CD4-positive, CD25-positive, alpha-beta regulatory T cell (primary cell): ENCODE data around the gene FOXP2. TPM values are rescaled to one million over a fixed set of nuclear protein-coding genes. Genes with fewer than 3 reads are reported as not detected.

Experiments used
- ATAC-seq, 2 donors: fragments of 150-1000 bp; cut with Tn5 transposase; one replicate each; pipeline ENCODE4 v1.10.0; 2021; ENCODE audit warnings: low read depth in 2 of 2, moderate number of reproducible peaks in 2 of 2, moderate library complexity in 1 of 2
- DNase-seq, 3 donors: peaks; one replicate each; pipeline versions ENCODE4 v3.0.0 to v3.0.0-alpha.2; 2012 to 2022; ENCODE audit warnings: mixed read lengths in 1 of 3
- H3K27ac ChIP-seq: one replicate; pipeline ENCODE4 v1.7.0; 2013; ENCODE audit warnings: mild to moderate bottlenecking, low read length; ENCODE audit not compliant: insufficient read depth, poor library complexity, severe bottlenecking
- H3K27me3 ChIP-seq: one replicate; pipeline ENCODE4 v1.7.0; 2013; ENCODE audit warnings: low read length; ENCODE audit not compliant: control insufficient read depth, insufficient read depth
- H3K36me3 ChIP-seq: one replicate; pipeline ENCODE4 v1.7.0; 2013; ENCODE audit warnings: mild to moderate bottlenecking, low read length, moderate library complexity; ENCODE audit not compliant: control insufficient read depth, insufficient read depth
- H3K4me1 ChIP-seq: 2 replicates; pipeline ENCODE4 v1.7.0; 2013; ENCODE audit warnings: mild to moderate bottlenecking, low read length; ENCODE audit not compliant: insufficient read depth, control insufficient read depth, poor library complexity, severe bottlenecking
- H3K4me3 ChIP-seq: one replicate; pipeline ENCODE4 v1.7.0; 2013; ENCODE audit warnings: low read depth, mild to moderate bottlenecking, low read length, moderate library complexity
- H3K9me3 ChIP-seq, 2 experiments: 1 replicate in 1 of 2; 2 replicates in 1 of 2; pipeline ENCODE4 v1.7.0; 2013; ENCODE audit warnings: low read length in 2 of 2, mild to moderate bottlenecking in 1 of 2, moderate library complexity in 1 of 2; ENCODE audit not compliant: control insufficient read depth in 2 of 2
- H3K27ac Mint-ChIP-seq, 3 donors: one replicate each; pipeline ENCODE4 v1.8.0; 2020 to 2022; ENCODE audit warnings: mild to moderate bottlenecking in 3 of 3, mixed read lengths in 3 of 3, moderate library complexity in 2 of 3
- H3K27me3 Mint-ChIP-seq: one replicate; pipeline ENCODE4 v1.8.0; 2022; ENCODE audit warnings: mild to moderate bottlenecking, mixed read lengths
- H3K36me3 Mint-ChIP-seq: one replicate; pipeline ENCODE4 v1.8.0; 2020; ENCODE audit warnings: mixed read lengths
- H3K4me1 Mint-ChIP-seq, 4 donors: one replicate each; pipeline ENCODE4 v1.8.0; 2020 to 2022; ENCODE audit warnings: mixed read lengths in 4 of 4, mild to moderate bottlenecking in 1 of 4
- H3K4me3 Mint-ChIP-seq, 4 donors: one replicate each; pipeline ENCODE4 v1.8.0; 2020 to 2022; ENCODE audit warnings: mild to moderate bottlenecking in 4 of 4, mixed read lengths in 4 of 4, moderate library complexity in 3 of 4
- H3K9me3 Mint-ChIP-seq, 7 donors: one replicate each; pipeline ENCODE4 v1.8.0; 2020 to 2022; ENCODE audit warnings: mixed read lengths in 7 of 7, mild to moderate bottlenecking in 3 of 7, moderate library complexity in 2 of 7
- polyA plus RNA-seq, 4 donors: library from polyadenylated mRNA; unstranded; fragments of 300-500 nt; fragmentation: Illumina TruSeq; gene quantifications; one replicate each; pipeline ENCODE4 v1.2.3, GENCODE V29; 2021
- total RNA-seq: library from RNA; stranded (reverse); gene quantifications from one replicate; pipeline ENCODE4 v1.2.3, GENCODE V29; 2022

FOXP2 gene
- total and polyA plus RNA-seq, 5 donors from 2014 or later, result not detected

GRCh38 chr7:114649689-114650088 lies 235.1 kb downstream of the FOXP2 start:
- no peak overlapping the region for H3K4me3 ChIP-seq
- Mint-ChIP-seq H3K27me3 (no peaks in the 10 kb centered on the region), H3K9me3 (no peaks in the 10 kb centered on the region), H3K4me3 (no peak overlapping the region), H3K4me1 (no peaks in the 10 kb centered on the region), H3K27ac (no peak overlapping the region), H3K36me3 (no peaks in the 10 kb centered on the region)
- no peaks in the 10 kb centered on the region for H3K36me3 ChIP-seq
- no peaks in the 10 kb centered on the region for H3K9me3 ChIP-seq
- no peaks in the 10 kb centered on the region for H3K27me3 ChIP-seq
- no peak overlapping the region for H3K27ac ChIP-seq
- ATAC-seq (no peak), DNase-seq (no peak)
- H3K4me1 ChIP-seq, result no peaks in the 10 kb centered on the region

GRCh38 chr7:114650491-114650890 lies 235.9 kb downstream of the FOXP2 start:
- Histone ChIP-seq H3K27ac (no peak overlapping the region), H3K27me3 (no peaks in the 10 kb centered on the region), H3K9me3 (no peaks in the 10 kb centered on the region), H3K4me3 (no peak overlapping the region), H3K36me3 (no peaks in the 10 kb centered on the region), H3K4me1 (no peaks in the 10 kb centered on the region)
- H3K9me3 Mint-ChIP-seq, result no peaks in the 10 kb centered on the region
- no peaks in the 10 kb centered on the region for H3K4me1 Mint-ChIP-seq
- no peak for ATAC-seq
- no peaks in the 10 kb centered on the region for H3K36me3 Mint-ChIP-seq
- no peak for DNase-seq
- H3K27me3 Mint-ChIP-seq, result no peaks in the 10 kb centered on the region
- H3K27ac Mint-ChIP-seq, result no peak overlapping the region
- no peak overlapping the region for H3K4me3 Mint-ChIP-seq

- no peak overlapping the region for H3K4me3 ChIP-seq
- no peaks in the 10 kb centered on the region for H3K4me1 ChIP-seq
- H3K4me1 Mint-ChIP-seq, result no peaks in the 10 kb centered on the region
- H3K36me3 ChIP-seq, result no peaks in the 10 kb centered on the region
- DNase-seq, result no peak
- H3K36me3 Mint-ChIP-seq, result no peaks in the 10 kb centered on the region
- no peak overlapping the region for H3K4me3 Mint-ChIP-seq
- H3K27ac Mint-ChIP-seq, result no peak overlapping the region
- no peaks in the 10 kb centered on the region for H3K27me3 ChIP-seq
- no peaks in the 10 kb centered on the region for H3K27me3 Mint-ChIP-seq
- no peak overlapping the region for H3K27ac ChIP-seq
- no peak for ATAC-seq
- no peaks in the 10 kb centered on the region for H3K9me3 ChIP-seq
- no peaks in the 10 kb centered on the region for H3K9me3 Mint-ChIP-seq
These were observed 237.4 kb downstream of the FOXP2 start for GRCh38 chr7:114652041-114652440.

- Histone ChIP-seq H3K4me3 (no peak overlapping the region), H3K27ac (no peak overlapping the region), H3K27me3 (no peaks in the 10 kb centered on the region), H3K36me3 (no peaks in the 10 kb centered on the region), H3K4me1 (no peaks in the 10 kb centered on the region), H3K9me3 (no peaks in the 10 kb centered on the region)
- Mint-ChIP-seq H3K27me3 (no peaks in the 10 kb centered on the region), H3K36me3 (no peaks in the 10 kb centered on the region), H3K4me1 (no peaks in the 10 kb centered on the region), H3K9me3 (no peaks in the 10 kb centered on the region), H3K4me3 (no peak overlapping the region), H3K27ac (no peak overlapping the region)
- DNase-seq (no peak), ATAC-seq (no peak)
These were observed 238.9 kb downstream of the FOXP2 start for GRCh38 chr7:114653364-114654088.

- no peaks in the 10 kb centered on the region for H3K36me3 Mint-ChIP-seq
- Histone ChIP-seq H3K27ac (no peak overlapping the region), H3K4me1 (no peaks in the 10 kb centered on the region), H3K9me3 (no peaks in the 10 kb centered on the region), H3K4me3 (no peak overlapping the region), H3K36me3 (no peaks in the 10 kb centered on the region), H3K27me3 (no peaks in the 10 kb centered on the region)
- H3K4me3 Mint-ChIP-seq, result no peak overlapping the region
- DNase-seq, result no peak
- no peak overlapping the region for H3K27ac Mint-ChIP-seq
- no peaks in the 10 kb centered on the region for H3K4me1 Mint-ChIP-seq
- H3K27me3 Mint-ChIP-seq, result no peaks in the 10 kb centered on the region
- no peak for ATAC-seq
- H3K9me3 Mint-ChIP-seq, result no peaks in the 10 kb centered on the region
These were observed 241.9 kb downstream of the FOXP2 start for GRCh38 chr7:114656466-114656865.

GRCh38 chr7:114657279-114657678 lies 242.7 kb downstream of the FOXP2 start:
- H3K4me3 Mint-ChIP-seq, result no peak overlapping the region
- H3K4me1 ChIP-seq, result no peaks in the 10 kb centered on the region
- H3K4me1 Mint-ChIP-seq, result peaks cover 0 to 4% (median 2%) of the 10 kb centered on the region in 4 donors
- H3K27ac Mint-ChIP-seq, result no peak overlapping the region
- no peaks in the 10 kb centered on the region for H3K36me3 ChIP-seq
- H3K4me3 ChIP-seq, result no peak overlapping the region
- DNase-seq (no peak), ATAC-seq (no peak)
- H3K27ac ChIP-seq, result no peak overlapping the region
- H3K27me3 Mint-ChIP-seq, result no peaks in the 10 kb centered on the region
- H3K27me3 ChIP-seq, result no peaks in the 10 kb centered on the region
- H3K36me3 Mint-ChIP-seq, result no peaks in the 10 kb centered on the region
- H3K9me3 ChIP-seq, result no peaks in the 10 kb centered on the region
- H3K9me3 Mint-ChIP-seq, result no peaks in the 10 kb centered on the region

- Histone ChIP-seq H3K9me3 (no peaks in the 10 kb centered on the region), H3K4me3 (no peak overlapping the region), H3K36me3 (no peaks in the 10 kb centered on the region), H3K27ac (no peak overlapping the region), H3K4me1 (no peaks in the 10 kb centered on the region), H3K27me3 (no peaks in the 10 kb centered on the region)
- Mint-ChIP-seq H3K27me3 (no peaks in the 10 kb centered on the region), H3K4me3 (no peak overlapping the region), H3K4me1 (peaks cover 0 to 6% (median 2%) of the 10 kb centered on the region in 4 donors), H3K9me3 (no peaks in the 10 kb centered on the region), H3K27ac (no peak overlapping the region), H3K36me3 (no peaks in the 10 kb centered on the region)
- DNase-seq, result no peak
- no peak for ATAC-seq
These were observed 243.6 kb downstream of the FOXP2 start for GRCh38 chr7:114658216-114658615.

GRCh38 chr7:114659409-114660125 lies 245.0 kb downstream of the FOXP2 start:
- H3K4me3 Mint-ChIP-seq, result no peak overlapping the region
- Histone ChIP-seq H3K36me3 (no peaks in the 10 kb centered on the region), H3K27me3 (no peaks in the 10 kb centered on the region), H3K4me3 (no peak overlapping the region), H3K9me3 (no peaks in the 10 kb centered on the region), H3K4me1 (no peaks in the 10 kb centered on the region), H3K27ac (no peak overlapping the region)
- ATAC-seq, result no peak
- peaks cover 0 to 6% (median 2%) of the 10 kb centered on the region in 4 donors for H3K4me1 Mint-ChIP-seq
- H3K9me3 Mint-ChIP-seq, result no peaks in the 10 kb centered on the region
- no peak for DNase-seq
- no peak overlapping the region for H3K27ac Mint-ChIP-seq
- no peaks in the 10 kb centered on the region for H3K27me3 Mint-ChIP-seq
- no peaks in the 10 kb centered on the region for H3K36me3 Mint-ChIP-seq
